ENCODE measurements around the gene FUT6.
"Not testable (repeated sequence)": the region's sequence is repeated elsewhere in the genome, so short reads cannot be mapped to it uniquely, and the experiment has no call there.

The FUT6 gene, protein sequence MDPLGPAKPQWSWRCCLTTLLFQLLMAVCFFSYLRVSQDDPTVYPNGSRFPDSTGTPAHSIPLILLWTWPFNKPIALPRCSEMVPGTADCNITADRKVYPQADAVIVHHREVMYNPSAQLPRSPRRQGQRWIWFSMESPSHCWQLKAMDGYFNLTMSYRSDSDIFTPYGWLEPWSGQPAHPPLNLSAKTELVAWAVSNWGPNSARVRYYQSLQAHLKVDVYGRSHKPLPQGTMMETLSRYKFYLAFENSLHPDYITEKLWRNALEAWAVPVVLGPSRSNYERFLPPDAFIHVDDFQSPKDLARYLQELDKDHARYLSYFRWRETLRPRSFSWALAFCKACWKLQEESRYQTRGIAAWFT

DNA sequence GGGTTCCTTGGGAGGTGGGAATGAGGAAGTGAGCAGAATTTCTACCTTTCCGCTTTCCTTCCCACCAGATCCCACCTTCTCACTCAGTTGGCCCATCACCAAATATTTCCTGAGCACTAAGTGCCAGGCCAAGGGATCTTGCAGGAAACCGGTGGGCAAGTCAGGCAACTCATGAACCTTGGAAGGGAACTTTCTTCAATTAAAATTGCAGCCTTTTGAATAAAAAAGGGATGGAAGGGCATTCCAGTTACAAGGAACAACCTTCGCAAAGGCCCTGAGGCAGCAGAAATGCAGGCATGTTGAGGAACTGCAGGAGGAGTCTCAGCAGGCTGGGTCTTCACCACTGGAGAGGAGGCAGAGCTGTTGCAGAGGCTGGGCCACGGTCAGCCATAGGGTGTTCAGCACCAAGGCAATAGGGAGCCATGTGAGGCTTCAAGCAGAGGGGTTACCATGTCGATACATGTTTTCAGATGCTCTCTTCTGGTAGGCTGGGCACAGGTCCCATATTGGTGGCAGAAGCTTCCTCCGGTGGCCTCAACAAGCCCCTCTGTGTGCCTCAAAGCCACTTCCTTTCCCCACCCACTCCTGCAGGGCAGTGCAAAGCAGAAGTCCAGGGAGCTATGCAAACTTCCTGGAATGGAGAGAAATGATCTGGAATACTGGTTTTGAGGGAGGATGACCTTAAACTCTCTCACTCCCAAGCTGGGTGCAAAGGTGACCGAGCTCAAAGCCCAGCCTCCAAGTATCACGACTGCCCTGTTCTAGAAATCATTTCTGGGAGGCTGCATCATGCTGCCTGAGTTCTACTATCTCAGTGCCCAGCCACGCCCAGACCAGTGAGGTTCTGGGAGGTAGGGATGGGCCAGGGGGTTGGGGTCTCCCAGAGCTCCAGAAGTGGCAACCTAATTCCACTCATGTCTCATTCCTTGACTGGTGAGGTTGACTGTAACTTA is at the start of gene FUT6:
FUT6 (minus strand) TSS at position 638 of the 953 bp plus-strand sequence. CDS start 7,135 bp downstream, outside the sequence.
- no peak for DNase-seq

DNA sequence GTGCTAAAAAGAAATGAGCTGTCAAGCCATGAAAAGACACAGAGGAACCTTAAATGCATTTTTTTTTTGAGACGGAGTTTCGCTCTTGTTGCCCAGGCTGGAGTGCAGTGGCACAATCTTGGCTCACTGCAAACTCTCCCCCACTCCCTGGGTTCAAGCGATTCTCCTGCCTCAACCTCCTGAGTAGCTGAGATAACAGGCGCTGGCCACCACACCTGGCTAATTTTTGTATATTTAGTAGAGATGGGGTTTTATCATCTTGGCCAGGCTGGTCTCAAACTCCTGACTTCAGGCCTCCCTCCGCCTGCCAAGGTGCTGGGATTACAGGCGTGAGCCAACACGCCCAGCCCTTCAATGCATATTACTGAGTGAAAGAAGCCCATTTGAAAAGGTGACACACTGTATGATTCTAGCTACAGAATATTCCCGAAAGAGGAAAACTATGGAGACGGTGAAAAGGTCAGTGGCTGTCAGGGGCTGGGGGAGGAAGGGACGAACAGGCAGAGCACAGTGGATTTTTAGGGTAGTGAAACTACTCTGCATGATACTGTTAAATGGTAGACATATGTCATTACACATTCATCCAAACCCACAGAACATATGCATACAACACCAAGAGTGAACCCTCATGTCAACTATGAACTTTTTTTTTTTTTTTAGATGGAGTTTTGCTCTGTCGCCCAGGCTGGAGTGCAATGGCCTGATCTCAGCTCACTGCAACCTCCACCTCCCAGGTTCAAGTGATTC is 44.7 kb upstream of the FUT6 start:
- DNase-seq, result not testable (repeated sequence)

DNA sequence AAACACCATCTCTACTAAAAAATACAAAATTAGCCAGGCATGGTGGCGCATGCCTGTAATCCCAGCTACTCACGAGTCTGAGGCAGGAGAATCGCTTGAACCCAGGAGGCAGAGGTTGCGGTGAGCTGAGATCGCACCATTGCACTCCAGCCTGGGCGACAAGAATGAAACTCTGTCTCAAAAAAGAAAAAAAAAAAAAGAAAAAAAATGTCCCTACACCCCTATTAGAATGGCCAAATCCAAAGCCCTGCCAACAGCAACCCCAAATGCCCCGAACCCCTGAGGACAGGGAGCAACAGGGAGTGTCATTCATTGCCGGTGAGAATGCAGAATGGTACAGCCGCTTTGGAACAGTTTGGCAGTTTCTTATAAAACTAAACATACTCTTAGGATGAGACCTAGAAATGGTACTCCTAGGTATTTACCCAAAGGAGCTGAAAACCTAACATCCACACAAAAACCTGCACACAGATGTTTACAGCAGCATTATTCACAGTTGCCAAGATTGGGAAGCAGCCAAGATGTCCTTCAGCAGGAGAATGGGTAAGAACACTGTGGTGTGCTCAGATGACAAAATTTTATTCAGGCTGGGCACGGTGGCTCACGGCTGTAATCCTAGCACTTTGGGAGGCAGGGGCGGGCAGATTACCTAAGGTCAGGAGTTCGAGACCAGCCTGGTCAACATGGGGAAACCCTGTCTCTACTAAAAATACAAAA is 43.8 kb upstream of the FUT6 start:
- not testable (repeated sequence) for DNase-seq

DNA sequence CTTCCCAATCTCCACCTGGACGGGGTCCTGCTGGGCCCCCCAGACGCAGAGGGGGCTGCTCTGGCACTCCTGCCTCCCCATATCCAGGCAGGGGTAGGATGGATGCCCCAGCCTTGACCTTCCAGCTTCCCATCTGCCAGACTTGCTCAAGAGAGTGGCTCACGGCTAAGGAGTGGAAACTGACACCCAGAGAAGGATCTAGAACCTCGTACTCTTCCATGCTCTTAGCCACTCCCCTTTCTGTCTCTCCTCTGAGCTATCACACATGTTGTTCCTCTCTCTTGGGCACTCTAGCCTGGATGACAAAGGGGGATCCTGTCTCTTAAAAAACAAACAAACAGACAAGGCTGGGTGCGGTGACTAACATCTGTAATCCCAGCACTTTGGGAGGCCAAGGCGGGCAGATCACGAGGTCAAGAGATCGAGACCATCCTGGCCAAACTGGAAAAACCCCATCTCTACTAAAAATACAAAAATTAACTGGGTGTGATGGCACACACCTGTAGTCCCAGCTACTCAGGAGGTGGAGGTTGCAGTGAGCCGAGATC is 43.0 kb upstream of the FUT6 start:
- no peak for DNase-seq

DNA sequence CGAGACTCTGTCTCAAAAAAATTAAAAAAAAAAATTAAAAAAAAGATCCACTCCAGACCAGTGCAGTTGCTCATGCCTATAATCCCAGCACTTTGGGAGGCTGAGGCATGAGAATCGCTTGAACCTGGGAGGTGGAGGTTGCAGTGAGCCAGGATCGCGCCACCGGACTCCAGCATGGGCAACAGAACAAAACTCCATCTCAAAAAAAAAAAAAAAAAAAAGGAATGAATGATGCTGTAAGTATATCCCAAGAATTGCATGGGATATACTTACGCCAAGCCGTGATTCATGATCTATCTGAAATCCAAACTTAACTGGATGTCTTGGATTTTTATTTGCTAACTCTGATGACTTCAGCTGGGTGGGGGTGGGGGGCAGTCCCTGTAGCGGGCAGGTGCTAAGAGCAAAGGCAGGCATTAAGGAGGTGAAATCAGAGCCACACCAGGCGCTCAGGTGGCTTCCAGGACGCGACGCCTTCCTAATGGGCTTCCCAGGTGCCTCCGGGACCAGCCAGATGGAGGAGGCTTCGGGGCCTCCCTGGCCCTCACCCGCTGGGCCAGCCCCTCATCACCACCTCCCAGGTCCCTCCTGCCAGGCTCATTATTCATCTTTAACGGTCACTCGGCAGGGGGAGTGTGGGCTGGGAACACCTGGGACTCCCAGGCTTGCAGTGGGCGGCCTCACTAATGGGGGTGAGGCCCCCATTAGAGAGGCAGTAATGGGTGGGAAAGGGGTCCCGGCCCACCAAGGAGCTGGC is 42.2 kb upstream of the FUT6 start:
- DNase-seq, result no peak

DNA sequence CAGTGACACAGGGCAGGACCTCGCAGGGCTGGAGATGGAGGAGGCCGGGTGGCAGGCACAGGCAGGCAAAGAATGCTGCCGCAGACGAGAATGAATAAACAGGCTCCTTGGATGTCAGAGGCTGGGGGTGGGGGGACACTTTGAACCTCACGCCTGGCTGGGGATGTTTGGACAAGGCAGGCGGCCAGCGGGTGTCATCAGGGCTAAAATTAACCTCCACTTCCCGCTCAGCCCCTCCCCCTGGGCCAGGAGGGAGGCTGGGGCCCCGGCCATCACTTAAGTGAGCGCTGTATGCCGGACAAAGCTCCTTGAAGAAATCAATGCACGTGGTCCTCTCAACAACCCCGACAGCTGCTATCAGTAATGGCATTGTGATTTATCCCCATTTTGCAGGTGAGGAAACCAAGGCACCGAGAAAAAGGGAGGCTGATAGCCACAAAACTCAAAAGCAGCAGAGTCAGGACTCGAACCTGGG is 41.1 kb upstream of the FUT6 start:
- no peak for DNase-seq

DNA sequence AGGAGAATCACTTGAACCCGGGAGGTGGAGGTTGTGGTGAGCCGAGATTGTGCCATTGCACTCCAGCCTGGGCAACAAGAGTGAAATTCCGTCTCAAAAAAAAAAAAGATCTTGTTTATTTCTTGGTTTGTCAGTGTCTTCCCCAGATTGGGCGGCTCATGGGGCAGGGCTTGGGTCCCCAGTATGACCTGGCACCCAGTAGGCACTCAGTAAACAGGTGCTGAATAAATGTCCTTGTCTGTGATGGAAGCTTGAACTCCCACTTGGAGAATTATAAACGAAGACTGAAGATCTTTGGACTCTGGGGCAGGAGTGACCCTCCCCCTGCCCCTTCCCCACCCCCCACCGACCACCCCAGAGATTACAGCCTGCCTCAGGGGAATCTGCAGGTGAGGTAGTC is 40.7 kb upstream of the FUT6 start:
- no peak for DNase-seq

DNA sequence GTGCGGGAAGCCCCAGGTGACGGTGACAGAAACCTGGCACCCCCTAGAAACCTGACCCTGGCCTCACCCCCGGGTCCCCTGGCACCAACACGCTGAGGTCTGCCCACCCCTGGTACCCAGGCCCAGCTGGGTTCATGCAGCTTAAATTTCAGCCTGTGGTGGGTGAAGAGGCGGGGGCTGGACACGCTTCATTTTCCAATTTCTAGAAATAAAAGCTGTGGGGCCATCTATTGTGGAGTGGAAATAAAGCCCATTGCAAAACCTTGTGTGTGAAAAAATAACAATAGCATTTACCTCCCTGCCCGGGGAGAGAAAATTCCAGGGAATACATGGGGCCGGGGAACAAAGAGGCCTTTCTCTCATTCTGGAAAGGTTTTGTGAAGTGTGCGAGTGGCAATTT is 38.4 kb upstream of the FUT6 start:
- DNase-seq, result no peak

DNA sequence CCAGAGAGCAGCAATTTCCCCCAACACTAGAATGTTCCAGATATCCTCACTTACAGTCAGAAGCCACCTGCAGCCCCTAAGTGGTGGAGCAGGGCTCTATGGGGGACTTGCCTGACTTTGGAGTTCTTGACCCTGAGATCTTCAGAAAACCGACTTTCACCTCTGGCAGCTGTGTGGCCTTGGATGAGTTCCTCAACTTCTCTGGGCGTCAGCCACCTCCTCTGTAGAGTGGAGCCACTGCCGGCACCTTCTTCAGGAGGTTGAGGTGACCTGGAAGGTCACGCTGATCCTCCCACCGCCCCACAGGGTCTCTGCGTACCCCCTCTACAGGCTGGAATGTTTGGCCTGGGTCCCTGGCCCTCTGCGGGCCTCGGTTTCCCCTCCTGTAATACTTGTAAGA is 37.9 kb upstream of the FUT6 start:
- no peak for DNase-seq

DNA sequence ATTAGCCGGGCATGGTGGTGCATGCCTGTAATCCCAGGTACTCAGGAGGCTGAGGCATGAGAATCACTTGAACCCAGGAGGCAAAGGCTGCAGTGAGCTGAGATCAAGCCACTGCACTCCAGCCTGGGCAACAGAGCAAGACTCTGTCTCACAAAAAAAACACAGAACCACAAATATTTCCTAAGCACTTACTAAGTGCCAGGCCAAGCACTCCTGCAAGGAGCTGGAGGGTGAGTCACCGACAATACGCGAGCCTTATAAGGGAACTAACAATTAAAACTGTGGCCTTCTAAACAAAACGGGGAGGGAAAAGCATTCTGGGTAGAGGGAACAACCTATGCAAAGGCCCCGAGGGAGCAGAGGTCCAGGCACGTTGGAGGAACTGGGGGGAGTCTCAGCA is 35.0 kb upstream of the FUT6 start:
- DNase-seq, result not testable (repeated sequence)

DNA sequence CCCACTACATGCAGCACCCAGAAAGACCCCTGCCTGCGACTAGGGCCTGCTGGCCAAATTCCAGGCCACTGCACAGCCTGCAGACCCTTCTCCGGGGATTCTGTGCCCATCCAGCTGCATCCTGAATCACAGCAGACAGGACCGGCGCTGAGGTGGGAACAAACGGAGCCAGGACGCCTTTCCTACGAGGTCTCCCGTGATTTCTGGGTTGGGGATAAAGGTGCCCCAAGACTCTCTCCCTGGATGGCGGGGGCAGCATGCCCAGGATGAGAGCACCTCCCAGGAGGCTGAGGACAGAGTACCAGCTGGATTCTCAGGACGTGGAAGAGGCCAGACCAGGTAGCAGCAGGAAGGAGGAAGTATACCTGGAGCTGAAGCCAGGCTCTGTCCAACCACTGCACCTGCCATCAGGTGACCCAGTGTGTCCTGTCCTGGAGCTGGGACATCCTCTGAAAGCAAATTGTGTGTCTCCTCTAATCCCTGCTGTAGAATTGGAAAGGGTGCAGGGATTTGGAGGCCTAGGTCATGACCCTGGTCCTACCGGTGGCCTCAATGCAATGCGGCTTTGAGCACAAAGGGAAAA is 34.2 kb upstream of the FUT6 start:
- no peak for DNase-seq

DNA sequence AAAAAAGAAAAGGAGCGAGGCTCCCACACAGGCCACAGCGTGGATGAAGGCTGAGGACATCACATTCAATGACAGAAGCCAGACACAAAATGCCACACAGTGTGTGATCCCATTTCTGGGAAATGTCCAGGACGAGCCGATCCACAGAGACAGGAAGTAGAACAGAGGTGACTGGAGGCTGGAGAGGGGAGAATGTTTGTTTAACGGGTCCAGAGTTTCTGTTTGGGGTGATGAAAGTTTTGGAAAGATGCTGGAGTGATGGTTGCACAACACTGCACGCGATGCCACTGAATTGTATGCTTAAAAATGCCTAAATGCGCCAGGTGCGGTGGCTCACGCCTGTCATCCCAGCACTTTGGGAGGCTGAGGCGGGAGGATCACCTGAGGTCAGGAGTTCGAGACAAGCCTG is 31.5 kb upstream of the FUT6 start:
- no peak for DNase-seq

DNA sequence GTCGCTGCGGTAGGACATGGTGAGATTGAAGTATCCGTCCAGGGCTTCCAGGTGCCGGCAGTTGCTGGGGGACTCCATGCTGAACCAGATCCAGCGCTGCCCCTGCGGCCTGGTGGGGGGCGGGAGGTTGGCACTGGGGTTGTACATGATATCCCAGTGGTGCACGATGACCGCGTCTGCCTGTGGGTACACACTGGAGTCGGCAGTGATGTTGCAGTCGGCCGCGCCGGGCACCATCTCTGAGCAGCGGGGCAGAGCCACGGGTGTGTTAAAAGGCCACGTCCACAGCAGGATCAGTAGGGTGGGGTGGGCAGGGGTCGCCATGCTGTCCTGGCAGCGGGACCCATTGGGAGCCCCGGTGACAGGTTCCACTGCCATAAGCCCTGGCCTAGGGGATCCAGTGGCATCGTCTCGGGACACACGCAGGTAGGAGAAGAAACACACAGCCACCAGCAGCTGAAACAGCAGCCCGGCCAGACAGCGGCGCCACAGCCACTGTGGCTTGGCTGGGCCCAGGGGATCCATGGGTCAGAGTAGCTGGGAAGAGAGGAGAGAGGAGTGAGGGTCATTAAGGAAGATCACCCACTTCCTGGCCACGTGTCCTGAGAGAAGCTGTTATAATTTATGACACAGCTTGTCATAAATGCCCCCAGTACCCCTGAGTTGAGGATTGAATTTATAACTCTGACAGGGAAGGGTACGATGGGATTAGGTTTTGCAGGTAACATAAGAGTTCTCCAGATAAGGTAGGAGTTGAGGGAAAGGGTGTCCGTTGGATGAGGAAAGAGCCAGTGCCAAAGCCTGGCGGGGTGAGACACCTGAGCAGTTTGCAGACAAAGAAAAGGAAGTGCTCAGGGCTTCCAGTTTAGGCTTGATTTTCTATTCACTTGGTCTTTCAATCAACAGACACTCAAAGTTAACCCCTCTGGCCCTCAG is 28.0 kb upstream of the FUT6 start:
- DNase-seq, result no peak

DNA sequence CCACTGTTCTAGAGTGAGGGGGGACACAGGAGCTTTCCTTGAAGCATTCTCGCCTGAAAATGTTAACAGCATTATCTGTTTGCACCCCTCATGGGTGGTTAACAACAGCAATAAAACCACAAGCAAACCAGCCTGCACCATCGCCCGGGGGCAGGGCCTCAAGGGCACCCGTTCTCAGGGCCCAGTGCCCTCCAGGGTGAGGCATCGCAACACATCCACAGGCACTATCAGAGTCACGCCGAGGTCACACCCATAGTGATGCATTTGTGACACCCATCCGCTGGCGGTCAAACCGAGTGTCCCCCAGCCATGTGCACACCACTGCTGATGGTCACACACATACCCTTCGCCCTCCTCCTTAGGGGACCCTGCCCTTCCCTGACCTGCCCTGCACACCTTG is 26.3 kb upstream of the FUT6 start:
- no peak for DNase-seq

DNA sequence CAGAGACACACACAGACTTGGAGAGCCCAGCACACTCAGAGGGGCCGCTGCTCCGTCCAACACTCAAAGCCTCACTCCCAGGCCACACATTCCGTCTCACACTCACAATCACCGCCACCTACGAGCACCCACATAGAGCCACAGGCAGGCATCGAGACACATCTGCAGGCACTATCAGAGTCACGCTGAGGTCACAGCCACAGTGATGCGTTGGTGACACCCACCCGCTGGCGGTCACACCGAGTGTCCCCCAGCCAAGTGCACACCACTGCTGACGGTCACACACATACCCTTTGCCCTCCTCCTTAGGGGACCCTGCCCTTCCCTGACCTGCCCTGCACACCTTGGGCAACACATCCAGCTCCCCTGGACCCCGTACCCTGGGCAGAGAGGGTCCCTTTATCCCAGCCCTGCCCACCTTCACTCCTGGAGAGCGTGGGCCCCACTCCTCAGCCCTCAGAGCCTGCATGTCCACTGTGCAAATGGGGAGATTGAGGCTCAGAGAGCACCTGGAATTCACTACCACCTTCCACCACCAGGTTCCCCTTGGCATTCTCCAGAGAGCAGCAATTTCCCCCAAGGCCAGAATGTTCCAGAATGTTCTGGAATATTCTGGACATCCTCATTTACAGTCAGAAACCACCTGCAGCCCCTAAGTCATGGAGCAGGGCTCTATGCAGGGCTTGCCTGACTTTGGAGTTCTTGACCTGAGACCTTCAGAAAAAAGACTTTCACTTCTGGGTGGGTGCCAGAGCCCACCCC is 25.4 kb upstream of the FUT6 start:
- DNase-seq, result no peak

DNA sequence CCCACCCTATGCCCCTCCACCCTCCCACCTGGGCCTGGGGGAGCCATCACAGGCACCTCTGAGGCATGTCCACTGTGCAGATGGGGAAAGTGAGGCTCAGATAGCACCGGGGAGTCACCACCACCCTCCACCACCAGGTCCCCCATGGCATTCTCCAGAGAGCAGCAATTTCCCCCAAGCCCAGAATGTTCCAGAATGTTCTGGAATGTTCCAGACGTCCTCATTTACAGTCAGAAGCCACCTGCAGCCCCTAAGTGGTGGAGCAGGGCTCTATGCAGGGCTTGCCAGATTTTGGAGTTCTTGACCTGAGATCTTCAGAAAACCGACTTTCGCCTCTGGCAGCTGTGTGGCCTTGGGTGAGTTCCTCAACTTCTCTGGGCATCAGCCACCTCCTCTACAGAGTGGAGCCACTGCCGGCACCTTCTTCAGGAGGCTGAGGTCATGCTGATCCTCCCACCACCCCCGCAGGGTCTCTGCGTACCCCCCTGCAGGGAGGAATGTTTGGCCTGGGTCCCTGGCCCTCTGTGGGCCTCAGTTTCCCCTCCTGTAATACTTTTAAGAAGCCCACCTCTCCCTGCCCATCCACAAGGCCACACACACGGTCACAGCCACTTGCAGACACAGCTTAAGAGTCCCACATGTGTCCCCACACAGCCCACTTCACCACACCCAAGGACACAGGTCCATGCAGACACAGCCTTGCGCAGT is 24.7 kb upstream of the FUT6 start:
- no peak for DNase-seq

DNA sequence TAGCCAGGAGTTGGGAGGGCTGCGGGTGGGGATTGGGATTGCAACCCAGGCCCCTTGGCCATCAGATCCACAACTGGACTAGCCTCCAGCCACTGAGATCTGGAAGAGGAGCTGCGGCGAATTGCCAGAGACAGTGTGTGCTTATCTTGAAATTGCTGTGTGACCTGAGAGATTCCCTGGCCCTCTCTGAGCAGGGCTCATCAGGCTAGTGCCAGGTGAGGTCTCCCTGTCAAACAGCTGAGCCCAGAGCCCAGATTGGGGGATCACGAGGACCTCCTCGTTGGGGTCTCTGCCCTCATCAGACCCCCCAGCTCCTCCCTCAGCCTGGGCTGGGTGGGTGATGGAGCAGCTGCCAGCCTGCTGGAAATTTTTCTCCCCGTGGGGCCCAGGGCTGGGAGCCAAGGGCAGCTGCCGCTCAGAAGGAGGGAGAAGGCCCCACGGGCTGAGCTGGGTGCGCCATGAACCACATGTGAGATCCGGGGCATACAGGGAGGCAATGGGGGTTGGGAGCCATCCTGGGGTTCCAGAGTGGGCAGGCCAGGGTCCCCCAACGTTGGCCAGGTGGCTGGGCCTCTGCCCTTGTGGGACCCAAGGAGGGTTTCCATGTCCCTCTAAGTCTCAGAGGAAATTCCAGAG is 23.6 kb upstream of the FUT6 start:
- DNase-seq, result no peak

All from activated effector memory CD4-positive, alpha-beta T cell treated with Interleukin-2 at 50 U/mL for 16 hours (primary cell).